ENCODE data around the gene MCC.
A peak's percentile ranks its signal among the peaks of the same experiment; 100 is the strongest.

The MCC gene

GRCh38 chr5:113232221-113232620, 256.0 kb downstream of the MCC start:
- Histone ChIP-seq H3K23ac (ENCODE audit: low read length) (no peak overlapping the region), H3K79me1 (ENCODE audit: low read length) (no peaks in the 10 kb centered on the region), H2AFZ (ENCODE audit: insufficient read depth, low read length, poor library complexity) (no peak overlapping the region), H3K79me2 (ENCODE audit: control insufficient read depth, insufficient read depth, low read length, poor library complexity) (no peaks in the 10 kb centered on the region), H4K8ac (ENCODE audit: low read depth, low read length) (no peak overlapping the region), H3K9ac (ENCODE audit: low read length) (no peak overlapping the region), H3K4ac (ENCODE audit: low read depth, low read length) (no peak overlapping the region), H3K4me3 (ENCODE audit: low read depth, low read length) (no peak overlapping the region), H4K91ac (ENCODE audit: low read depth, low read length) (no peak overlapping the region), H2BK120ac (ENCODE audit: insufficient read depth, low read length, poor library complexity) (no peak overlapping the region), H4K12ac (ENCODE audit: low read depth, low read length) (no peak overlapping the region), H3K27me3 (ENCODE audit: insufficient read depth, low read length) (no peaks in the 10 kb centered on the region), H3K36me3 (ENCODE audit: control insufficient read depth in 1 of 2, insufficient read depth in 2 of 2, low read length in 2 of 2) (no peaks in the 10 kb centered on the region), H2BK12ac (ENCODE audit: low read length) (no peak overlapping the region), H3K27ac (ENCODE audit: low read depth, low read length) (no peak overlapping the region), H3K4me2 (ENCODE audit: low read length) (no peak overlapping the region), H3K14ac (ENCODE audit: low read length) (no peak overlapping the region), H3K18ac (ENCODE audit: low read length) (no peak overlapping the region), H3K9me3 (ENCODE audit: insufficient read depth, low read depth, low read length) (no peaks in the 10 kb centered on the region), H2AK5ac (ENCODE audit: low read length) (no peak overlapping the region), H2BK5ac (ENCODE audit: low read depth, low read length, poor library complexity) (no peak overlapping the region), H3K4me1 (ENCODE audit: control insufficient read depth in 1 of 2, insufficient read depth in 2 of 2, low read length in 2 of 2) (peaks cover 2 to 3% of the 10 kb centered on the region in 2 experiments)
- WGBS (ENCODE audit: extremely low coverage, insufficient coverage, insufficient read length) = no CpG with 5 or more reads among the region's 2 CpGs
- DNase-seq = no peak

GRCh38 chr5:113231653-113232000, 256.6 kb downstream of the MCC start:
- H3K9ac ChIP-seq (ENCODE audit: low read length) = no peak overlapping the region
- no peak overlapping the region for H2BK5ac ChIP-seq (ENCODE audit: low read depth, low read length, poor library complexity)
- WGBS (ENCODE audit: extremely low coverage, insufficient coverage, insufficient read length) = no CpG with 5 or more reads among the region's 1 CpG
- H3K79me2 ChIP-seq (ENCODE audit: control insufficient read depth, insufficient read depth, low read length, poor library complexity) = no peaks in the 10 kb centered on the region
- no peak overlapping the region for H4K91ac ChIP-seq (ENCODE audit: low read depth, low read length)
- peaks cover 2 to 3% of the 10 kb centered on the region in 2 experiments for H3K4me1 ChIP-seq (ENCODE audit: control insufficient read depth in 1 of 2, insufficient read depth in 2 of 2, low read length in 2 of 2)
- no peaks in the 10 kb centered on the region for H3K27me3 ChIP-seq (ENCODE audit: insufficient read depth, low read length)
- no peak overlapping the region for H3K18ac ChIP-seq (ENCODE audit: low read length)
- no peak overlapping the region for H3K23ac ChIP-seq (ENCODE audit: low read length)
- no peaks in the 10 kb centered on the region for H3K79me1 ChIP-seq (ENCODE audit: low read length)
- H3K4me3 ChIP-seq (ENCODE audit: low read depth, low read length) = no peak overlapping the region
- H3K27ac ChIP-seq (ENCODE audit: low read depth, low read length) = no peak overlapping the region
- H2AFZ ChIP-seq (ENCODE audit: insufficient read depth, low read length, poor library complexity) = no peak overlapping the region
- H3K4ac ChIP-seq (ENCODE audit: low read depth, low read length) = no peak overlapping the region
- no peak overlapping the region for H2BK12ac ChIP-seq (ENCODE audit: low read length)
- no peak for DNase-seq
- no peaks in the 10 kb centered on the region for H3K36me3 ChIP-seq (ENCODE audit: control insufficient read depth in 1 of 2, insufficient read depth in 2 of 2, low read length in 2 of 2)
- H4K8ac ChIP-seq (ENCODE audit: low read depth, low read length) = no peak overlapping the region
- H3K4me2 ChIP-seq (ENCODE audit: low read length) = no peak overlapping the region
- H2BK120ac ChIP-seq (ENCODE audit: insufficient read depth, low read length, poor library complexity) = no peak overlapping the region
- no peak overlapping the region for H4K12ac ChIP-seq (ENCODE audit: low read depth, low read length)
- no peaks in the 10 kb centered on the region for H3K9me3 ChIP-seq (ENCODE audit: insufficient read depth, low read depth, low read length)
- no peak overlapping the region for H2AK5ac ChIP-seq (ENCODE audit: low read length)
- no peak overlapping the region for H3K14ac ChIP-seq (ENCODE audit: low read length)

GRCh38 chr5:113230711-113231652, 257.3 kb downstream of the MCC start:
- H2AK5ac ChIP-seq (ENCODE audit: low read length) = no peak overlapping the region
- no peak overlapping the region for H3K18ac ChIP-seq (ENCODE audit: low read length)
- no peaks in the 10 kb centered on the region for H3K27me3 ChIP-seq (ENCODE audit: insufficient read depth, low read length)
- H2AFZ ChIP-seq (ENCODE audit: insufficient read depth, low read length, poor library complexity) = no peak overlapping the region
- H4K12ac ChIP-seq (ENCODE audit: low read depth, low read length) = no peak overlapping the region
- H2BK5ac ChIP-seq (ENCODE audit: low read depth, low read length, poor library complexity) = no peak overlapping the region
- H4K8ac ChIP-seq (ENCODE audit: low read depth, low read length) = no peak overlapping the region
- peak; percentile 38 to 91 for DNase-seq
- no peak overlapping the region for H2BK120ac ChIP-seq (ENCODE audit: insufficient read depth, low read length, poor library complexity)
- H3K79me2 ChIP-seq (ENCODE audit: control insufficient read depth, insufficient read depth, low read length, poor library complexity) = no peaks in the 10 kb centered on the region
- H3K4me1 ChIP-seq (ENCODE audit: control insufficient read depth in 1 of 2, insufficient read depth in 2 of 2, low read length in 2 of 2) = peaks cover 2% of the 10 kb centered on the region in 2 experiments
- H3K4ac ChIP-seq (ENCODE audit: low read depth, low read length) = no peak overlapping the region
- H3K9me3 ChIP-seq (ENCODE audit: insufficient read depth, low read depth, low read length) = no peaks in the 10 kb centered on the region
- no peaks in the 10 kb centered on the region for H3K79me1 ChIP-seq (ENCODE audit: low read length)
- no peak overlapping the region for H4K91ac ChIP-seq (ENCODE audit: low read depth, low read length)
- no peak overlapping the region for H2BK12ac ChIP-seq (ENCODE audit: low read length)
- no peak overlapping the region for H3K4me2 ChIP-seq (ENCODE audit: low read length)
- no peak overlapping the region for H3K9ac ChIP-seq (ENCODE audit: low read length)
- no peaks in the 10 kb centered on the region for H3K36me3 ChIP-seq (ENCODE audit: control insufficient read depth in 1 of 2, insufficient read depth in 2 of 2, low read length in 2 of 2)
- no peak overlapping the region for H3K27ac ChIP-seq (ENCODE audit: low read depth, low read length)
- no peak overlapping the region for H3K4me3 ChIP-seq (ENCODE audit: low read depth, low read length)
- H3K14ac ChIP-seq (ENCODE audit: low read length) = no peak overlapping the region
- WGBS (ENCODE audit: extremely low coverage, insufficient coverage, insufficient read length) = no CpG with 5 or more reads among the region's 4 CpGs
- no peak overlapping the region for H3K23ac ChIP-seq (ENCODE audit: low read length)

GRCh38 chr5:113227798-113228197, 260.5 kb downstream of the MCC start:
- Histone ChIP-seq H3K14ac (ENCODE audit: low read length) (no peak overlapping the region), H3K79me1 (ENCODE audit: low read length) (no peaks in the 10 kb centered on the region), H3K27ac (ENCODE audit: low read depth, low read length) (no peak overlapping the region), H3K18ac (ENCODE audit: low read length) (no peak overlapping the region), H2BK120ac (ENCODE audit: insufficient read depth, low read length, poor library complexity) (no peak overlapping the region), H3K9me3 (ENCODE audit: insufficient read depth, low read depth, low read length) (no peaks in the 10 kb centered on the region), H3K4ac (ENCODE audit: low read depth, low read length) (no peak overlapping the region), H3K4me1 (ENCODE audit: control insufficient read depth in 1 of 2, insufficient read depth in 2 of 2, low read length in 2 of 2) (no peaks in the 10 kb centered on the region), H3K9ac (ENCODE audit: low read length) (no peak overlapping the region), H3K4me2 (ENCODE audit: low read length) (no peak overlapping the region), H3K27me3 (ENCODE audit: insufficient read depth, low read length) (no peaks in the 10 kb centered on the region), H3K36me3 (ENCODE audit: control insufficient read depth in 1 of 2, insufficient read depth in 2 of 2, low read length in 2 of 2) (no peaks in the 10 kb centered on the region), H2AK5ac (ENCODE audit: low read length) (no peak overlapping the region), H3K23ac (ENCODE audit: low read length) (no peak overlapping the region), H4K12ac (ENCODE audit: low read depth, low read length) (no peak overlapping the region), H2BK12ac (ENCODE audit: low read length) (no peak overlapping the region), H2AFZ (ENCODE audit: insufficient read depth, low read length, poor library complexity) (no peak overlapping the region), H4K91ac (ENCODE audit: low read depth, low read length) (no peak overlapping the region), H4K8ac (ENCODE audit: low read depth, low read length) (no peak overlapping the region), H3K79me2 (ENCODE audit: control insufficient read depth, insufficient read depth, low read length, poor library complexity) (no peaks in the 10 kb centered on the region), H2BK5ac (ENCODE audit: low read depth, low read length, poor library complexity) (no peak overlapping the region), H3K4me3 (ENCODE audit: low read depth, low read length) (no peak overlapping the region)
- WGBS (ENCODE audit: extremely low coverage, insufficient coverage, insufficient read length) = no CpG with 5 or more reads among the region's 3 CpGs
- no peak for DNase-seq
